Lower leg skin (tissue), 4 donors: ENCODE measurements around the gene SESTD1. TPM values are rescaled to one million over a fixed set of nuclear protein-coding genes. Genes with fewer than 3 reads are reported as not detected.

Experiments used
- DNase-seq, 2 donors: peaks; one replicate each; pipeline ENCODE4 v3.0.0-alpha.2; 2019; ENCODE audit warnings: low spot score in 2 of 2
- H3K4me3 ChIP-seq: fragments of 200-600 bp; sonication (generic); 2 replicates; pipeline ENCODE4 v1.5.1; 2017; ENCODE audit warnings: mild to moderate bottlenecking, low read depth; ENCODE audit not compliant: poor library complexity, severe bottlenecking
- POLR2A ChIP-seq, 2 donors: fragments of 450-650 bp; IDR thresholded peaks; one replicate each; pipeline ENCODE4 v1.6.1; 2016 to 2017; ENCODE audit warnings: antibody characterized with exemption in 2 of 2, mild to moderate bottlenecking in 1 of 2, moderate library complexity in 1 of 2
- WGBS, 2 donors: methylation state at CpG; one replicate each; pipeline ENCODE4 v1.1.5; 2018; 5-methylcytosine and 5-hydroxymethylcytosine counted together
- intact Hi-C: fragments of 100-400 bp; cut with DNase I; formaldehyde crosslinking; loops from one replicate; pipeline ENCODE4 v1.15.0; 2023; ENCODE audit warnings: low total_unique reads
- total RNA-seq, 4 donors: library from RNA; depleted of rRNA; stranded (reverse); fragments of >200 nt; gene quantifications; one replicate each; pipeline ENCODE4 v1.1.0, GENCODE V29; 2016
- TF ChIP-seq, protein P1 (sequence below), 3 donors: fragments of 450-650 bp; IDR thresholded peaks; one replicate each; pipeline ENCODE4 v1.5.1; 2016; ENCODE audit warnings: antibody characterized with exemption in 3 of 3, mild to moderate bottlenecking in 3 of 3, moderate library complexity in 2 of 3

The SESTD1 gene
- total RNA-seq, 4 donors from 2014 or later, result 8.7 to 22.9 (median 11.8) TPM

DNA sequence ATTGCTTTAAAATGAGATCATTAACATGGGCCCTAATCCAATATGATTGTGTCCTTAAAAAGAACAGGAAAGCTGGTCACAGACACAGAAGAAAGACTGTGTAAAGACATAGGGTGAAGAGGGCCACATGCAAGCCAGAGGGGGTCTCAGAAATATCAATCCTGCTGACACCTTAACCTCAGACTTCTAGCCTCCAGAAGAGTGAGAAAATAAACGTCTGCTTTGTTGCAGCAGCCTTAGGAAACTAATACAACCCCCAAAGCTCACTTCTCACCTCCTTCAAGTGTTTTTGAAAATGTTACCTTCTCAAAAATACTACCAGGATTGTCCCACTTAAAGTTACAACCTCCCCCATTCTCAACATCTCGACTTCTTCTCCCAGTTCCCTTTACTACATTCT, 39.8 kb upstream of the SESTD1 start:
- WGBS, 2 donors, result 68 to 73% methylated on average over 2 of the region's 2 CpGs

DNA sequence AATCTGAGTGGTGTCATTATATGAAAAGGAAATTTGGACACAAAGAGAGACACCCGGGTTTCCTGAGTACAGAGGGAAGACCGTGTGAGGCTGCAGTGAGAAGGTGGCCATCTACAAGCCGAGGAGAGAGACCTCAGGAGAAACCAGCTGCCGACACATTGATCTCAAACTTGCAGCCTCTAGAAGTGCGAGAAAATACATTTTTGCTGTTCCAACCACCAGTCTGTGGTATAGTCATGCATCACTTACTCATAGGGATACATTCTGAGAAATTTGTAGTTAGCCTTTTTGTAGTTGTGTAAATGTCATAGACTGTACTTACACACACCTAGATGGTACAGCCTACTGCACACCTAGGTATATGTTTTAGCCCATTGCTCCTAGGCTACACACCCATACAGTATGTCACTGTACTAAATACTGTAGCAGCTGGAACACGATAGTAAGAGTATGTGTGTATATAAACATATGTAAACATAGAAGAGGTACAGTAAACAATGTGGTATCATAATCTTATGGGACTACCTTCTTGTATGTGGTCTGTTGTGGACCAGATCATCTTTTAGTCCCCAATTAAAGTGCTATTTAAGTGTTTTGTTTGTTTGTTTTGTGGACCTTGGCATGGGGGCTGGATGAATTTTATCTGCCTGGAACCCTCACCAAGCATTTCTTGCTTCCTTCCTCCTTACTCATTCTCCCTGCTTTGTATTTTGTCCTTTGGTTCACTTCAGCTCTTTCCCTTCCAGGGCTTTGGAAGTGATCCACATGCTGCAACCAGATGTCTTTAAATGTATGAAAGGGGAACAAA, 38.3 kb upstream of the SESTD1 start:
- H3K4me3 ChIP-seq, result no peak overlapping the region
- intact Hi-C loops, result no loop called here
- WGBS, 2 donors, result 80% methylated on average over 6 of the region's 6 CpGs
- TF ChIP-seq, protein P1, sequence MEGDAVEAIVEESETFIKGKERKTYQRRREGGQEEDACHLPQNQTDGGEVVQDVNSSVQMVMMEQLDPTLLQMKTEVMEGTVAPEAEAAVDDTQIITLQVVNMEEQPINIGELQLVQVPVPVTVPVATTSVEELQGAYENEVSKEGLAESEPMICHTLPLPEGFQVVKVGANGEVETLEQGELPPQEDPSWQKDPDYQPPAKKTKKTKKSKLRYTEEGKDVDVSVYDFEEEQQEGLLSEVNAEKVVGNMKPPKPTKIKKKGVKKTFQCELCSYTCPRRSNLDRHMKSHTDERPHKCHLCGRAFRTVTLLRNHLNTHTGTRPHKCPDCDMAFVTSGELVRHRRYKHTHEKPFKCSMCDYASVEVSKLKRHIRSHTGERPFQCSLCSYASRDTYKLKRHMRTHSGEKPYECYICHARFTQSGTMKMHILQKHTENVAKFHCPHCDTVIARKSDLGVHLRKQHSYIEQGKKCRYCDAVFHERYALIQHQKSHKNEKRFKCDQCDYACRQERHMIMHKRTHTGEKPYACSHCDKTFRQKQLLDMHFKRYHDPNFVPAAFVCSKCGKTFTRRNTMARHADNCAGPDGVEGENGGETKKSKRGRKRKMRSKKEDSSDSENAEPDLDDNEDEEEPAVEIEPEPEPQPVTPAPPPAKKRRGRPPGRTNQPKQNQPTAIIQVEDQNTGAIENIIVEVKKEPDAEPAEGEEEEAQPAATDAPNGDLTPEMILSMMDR (IDR thresholded peaks at IDR 0.05), result no peak
- no peak for TF ChIP-seq POLR2A (IDR thresholded peaks at IDR 0.05)
- no peak for DNase-seq

More for the DNA sequence above, 39.8 kb upstream of the SESTD1 start:
- intact Hi-C loops, result no loop called here
- no peak for DNase-seq
- TF ChIP-seq, protein P1 (IDR thresholded peaks at IDR 0.05), result no peak
- no peak for TF ChIP-seq POLR2A (IDR thresholded peaks at IDR 0.05)
- no peak overlapping the region for H3K4me3 ChIP-seq

DNA sequence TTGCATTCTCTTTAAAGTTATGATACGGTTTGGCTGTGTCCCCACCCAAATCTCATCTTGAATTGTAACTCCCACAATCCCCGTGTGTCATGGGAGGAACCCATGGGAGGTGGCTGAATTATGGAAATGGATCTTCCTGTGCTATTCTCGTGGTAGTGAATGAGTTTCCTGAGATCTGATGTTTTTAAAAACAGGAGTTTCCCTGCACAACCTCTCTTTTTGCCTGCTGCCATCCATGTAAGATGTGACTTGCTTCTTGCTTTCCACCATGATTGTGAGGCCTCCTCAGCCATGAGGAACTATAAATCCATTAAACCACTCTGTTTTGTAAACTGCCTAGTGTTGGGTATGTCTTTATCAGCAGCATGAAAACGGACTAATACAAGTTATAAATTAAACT, 37.5 kb upstream of the SESTD1 start:
- 81 to 82% methylated on average over 4 of the region's 4 CpGs for WGBS, 2 donors
- no peak overlapping the region for H3K4me3 ChIP-seq
- DNase-seq, result no peak
- TF ChIP-seq, protein P1 (IDR thresholded peaks at IDR 0.05), result no peak
- TF ChIP-seq POLR2A (IDR thresholded peaks at IDR 0.05), result no peak
- intact Hi-C loops, result no loop called here

DNA sequence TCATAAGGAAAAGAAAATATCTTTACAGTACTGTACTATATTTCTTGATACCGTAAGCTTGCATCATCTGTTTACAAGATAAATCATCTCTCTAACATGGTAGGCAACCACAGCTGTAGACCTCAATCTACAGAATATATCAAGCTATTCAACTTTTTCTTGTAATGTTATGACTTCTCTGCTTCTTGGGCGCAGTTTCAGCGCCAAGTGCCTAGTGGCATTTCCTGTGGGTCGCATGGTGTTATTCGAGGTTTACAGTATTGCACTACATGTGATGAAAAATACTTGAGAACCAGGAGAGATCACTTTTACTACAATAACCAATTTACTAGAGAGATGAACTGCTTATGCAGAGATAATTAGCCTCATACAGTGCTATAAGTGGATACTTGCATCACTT, 34.0 kb upstream of the SESTD1 start:
- intact Hi-C loops, result no loop called here

DNA sequence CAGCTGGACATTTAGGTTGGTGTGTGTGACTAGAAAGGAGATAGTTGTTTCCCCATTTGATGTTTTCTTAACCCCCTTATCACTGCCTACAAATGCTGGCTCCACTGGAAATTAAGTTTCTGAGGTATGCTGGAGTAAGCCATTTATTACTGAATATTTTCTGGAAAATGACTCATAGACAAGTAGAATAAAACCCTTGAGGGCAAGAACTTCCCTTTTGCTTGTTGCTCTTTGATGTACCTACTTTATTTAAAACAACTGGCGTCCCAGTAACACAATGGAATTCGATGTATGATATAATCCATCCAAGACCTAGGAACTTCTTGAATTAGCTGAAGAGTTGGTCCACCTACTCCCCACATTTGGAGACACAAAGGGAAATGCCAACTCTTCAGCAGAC, 33.3 kb upstream of the SESTD1 start:
- intact Hi-C loops, result no loop called here
- 41 to 57% methylated on average over 2 of the region's 2 CpGs for WGBS, 2 donors

More for the DNA sequence above, 34.0 kb upstream of the SESTD1 start:
- no peak overlapping the region for H3K4me3 ChIP-seq
- 82 to 89% methylated on average over 5 of the region's 5 CpGs for WGBS, 2 donors
- TF ChIP-seq, protein P1 (IDR thresholded peaks at IDR 0.05), result no peak
- TF ChIP-seq POLR2A (IDR thresholded peaks at IDR 0.05), result no peak
- DNase-seq, result no peak

More for the DNA sequence above, 33.3 kb upstream of the SESTD1 start:
- H3K4me3 ChIP-seq, result no peak overlapping the region
- TF ChIP-seq, protein P1 (IDR thresholded peaks at IDR 0.05), result no peak
- TF ChIP-seq POLR2A (IDR thresholded peaks at IDR 0.05), result no peak
- DNase-seq, result no peak
